K562 (cell line): ENCODE measurements around the gene CKAP5. TPM values are rescaled to one million over a fixed set of nuclear protein-coding genes. Genes with fewer than 3 reads are reported as not detected.

Source experiments
- FOXJ3 ChIP-seq: sonication (generic); formaldehyde crosslinking; IDR thresholded peaks from 2 replicates; pipeline ENCODE4 v1.4.0; 2020; ENCODE audit warnings: mild to moderate bottlenecking, missing genetic modification reagents
- LARP7 ChIP-seq: fragments of 450-650 bp; IDR thresholded peaks from 2 replicates; pipeline ENCODE4 v1.6.1; 2016
- MBD2 ChIP-seq: sonication (generic); IDR thresholded peaks from 2 replicates; pipeline ENCODE4 v1.6.1; 2016; ENCODE audit warnings: low read depth, borderline replicate concordance
- NR2C2 ChIP-seq, 2 experiments: fragments of 200-800 bp in 1 of 2; sonication (Bioruptor generic) in 1 of 2; sonication (generic) in 1 of 2; formaldehyde crosslinking in 1 of 2; IDR thresholded peaks; 2 replicates each; pipeline versions ENCODE4 v1.6.1 to v1.8.0; 2016 to 2022; ENCODE audit warnings: mild to moderate bottlenecking in 1 of 2, missing compliant biosample characterization in 1 of 2, missing genetic modification characterization in 1 of 2, missing genetic modification reagents in 1 of 2
- POLR2B ChIP-seq: fragments of 450-650 bp; IDR thresholded peaks from 2 replicates; pipeline ENCODE4 v1.6.1; 2018; ENCODE audit warnings: low read depth; ENCODE audit not compliant: partially characterized antibody
- PTRF ChIP-seq: fragments of 450-650 bp; IDR thresholded peaks from 2 replicates; pipeline ENCODE4 v1.6.1; 2016; ENCODE audit warnings: mild to moderate bottlenecking, missing genetic modification characterization, missing compliant biosample characterization
- SMAD4 ChIP-seq: fragments of 250-450 bp; sonication (Bioruptor Pico); conservative IDR thresholded peaks from 2 replicates; pipeline ENCODE4 v1.8.0; 2021; ENCODE audit warnings: inconsistent platforms, mild to moderate bottlenecking, moderate library complexity
- SMARCA5 ChIP-seq: fragments of 450-650 bp; IDR thresholded peaks from 2 replicates; pipeline ENCODE4 v1.6.1; 2016
- ZNF174 ChIP-seq: fragments of 250-450 bp; sonication (Bioruptor Pico); IDR thresholded peaks from 2 replicates; pipeline ENCODE4 v1.4.0; 2020; ENCODE audit warnings: mild to moderate bottlenecking
- ZNF717 ChIP-seq: fragments of 250-450 bp; sonication (Bioruptor Pico); IDR thresholded peaks from 2 replicates; pipeline ENCODE4 v1.5.0; 2021
- polyA plus RNA-seq, 8 experiments: library from polyadenylated mRNA; depleted of rRNA in 4 of 8; stranded (reverse) in 5 of 8; unstranded in 3 of 8; fragments of >200 nt; fragmentation: Nextera tagmentation in 2 of 8; fragmentation: Illumina TruSeq in 1 of 8; extraction: Ambion mirVana in 2 of 8; extraction: Trizol in 1 of 8; gene quantifications; 2 replicates each; pipeline versions ENCODE4 v1.2.1 to v1.2.3, GENCODE V29; 2011 to 2014; ENCODE audit warnings: inconsistent platforms in 1 of 8, missing spikeins in 1 of 8
- total RNA-seq, 7 experiments: library from RNA; depleted of rRNA in 6 of 7; stranded (reverse); fragments of >200 nt in 6 of 7; fragmentation: Illumina TruSeq in 2 of 7; extraction: Trizol in 2 of 7; gene quantifications; 2 replicates each; pipeline versions ENCODE4 v1.2.1 to v1.2.3, GENCODE V29; 2011 to 2021; ENCODE audit warnings: low replicate concordance in 1 of 7
- TF ChIP-seq, protein P1 (sequence below): fragments of 200-400 bp; formaldehyde crosslinking; IDR thresholded peaks from 2 replicates; pipeline ENCODE4 v1.6.1; 2017; ENCODE audit warnings: mild to moderate bottlenecking, low read depth, low read length, moderate library complexity
- TF ChIP-seq, protein P2 (sequence below): sonication (generic); formaldehyde crosslinking; IDR thresholded peaks from 2 replicates; pipeline ENCODE4 v1.8.0; 2022; ENCODE audit warnings: missing genetic modification reagents, mild to moderate bottlenecking, moderate library complexity, borderline replicate concordance
- TF ChIP-seq, protein P3 (sequence below): fragments of 250-450 bp; sonication (Bioruptor Pico); IDR thresholded peaks from 2 replicates; pipeline ENCODE4 v1.8.0; 2021; ENCODE audit warnings: borderline replicate concordance, mild to moderate bottlenecking, moderate library complexity; ENCODE audit not compliant: poor library complexity, severe bottlenecking
- TF ChIP-seq, protein P4 (sequence below): fragments of 450-650 bp; IDR thresholded peaks from 2 replicates; pipeline ENCODE4 v1.6.1; 2017; ENCODE audit warnings: antibody characterized with exemption, mild to moderate bottlenecking

The CKAP5 gene
- total and polyA plus RNA-seq, 9 of the 15 experiments (the other 6 are each of a cell fraction or from before 2014, with no cell fraction given) = 60.1 to 239 (median 139) TPM

DNA sequence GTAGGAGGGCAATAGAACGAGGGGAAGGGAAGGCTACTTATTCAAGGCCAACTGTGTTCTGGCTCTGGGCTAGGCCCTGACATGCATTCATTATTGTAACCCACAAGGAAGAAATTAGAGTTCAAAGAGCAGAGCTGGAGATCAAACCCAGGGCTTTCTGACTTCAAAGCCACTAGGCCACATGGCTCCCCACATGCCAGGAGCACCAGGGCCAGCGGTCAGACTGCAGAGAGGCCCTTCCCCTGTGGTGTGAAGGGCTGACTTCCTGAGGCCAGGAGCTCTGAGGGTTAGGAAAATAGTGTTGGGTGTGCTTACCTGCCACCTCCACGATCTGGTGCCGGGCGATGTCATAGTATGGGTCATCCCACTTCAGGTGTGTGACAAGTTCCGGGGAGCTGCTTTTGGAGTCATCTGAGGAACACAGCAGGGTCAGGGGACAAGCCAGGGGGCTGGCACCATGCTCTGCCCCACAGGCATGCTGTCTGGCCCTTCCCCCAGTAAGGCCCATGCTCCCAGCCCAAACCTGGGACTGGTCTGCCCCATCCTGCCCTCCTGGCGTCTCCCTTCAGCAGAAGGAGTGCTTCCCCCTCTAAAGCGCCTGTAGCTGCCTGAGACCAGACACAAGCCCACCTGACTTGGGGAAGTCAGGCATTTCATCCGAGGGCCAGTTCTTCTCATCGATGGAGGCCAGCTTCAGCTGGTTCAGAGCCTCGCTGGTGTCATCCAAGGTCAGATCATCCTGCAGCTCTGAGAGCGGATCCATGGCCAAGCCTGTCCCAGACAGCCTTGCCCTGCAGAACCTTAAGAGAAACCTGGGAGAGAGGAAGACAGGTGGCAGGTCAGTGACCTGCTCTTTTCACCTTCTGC, 150.5 kb downstream of the CKAP5 start (continued):
- TF ChIP-seq, protein P1, sequence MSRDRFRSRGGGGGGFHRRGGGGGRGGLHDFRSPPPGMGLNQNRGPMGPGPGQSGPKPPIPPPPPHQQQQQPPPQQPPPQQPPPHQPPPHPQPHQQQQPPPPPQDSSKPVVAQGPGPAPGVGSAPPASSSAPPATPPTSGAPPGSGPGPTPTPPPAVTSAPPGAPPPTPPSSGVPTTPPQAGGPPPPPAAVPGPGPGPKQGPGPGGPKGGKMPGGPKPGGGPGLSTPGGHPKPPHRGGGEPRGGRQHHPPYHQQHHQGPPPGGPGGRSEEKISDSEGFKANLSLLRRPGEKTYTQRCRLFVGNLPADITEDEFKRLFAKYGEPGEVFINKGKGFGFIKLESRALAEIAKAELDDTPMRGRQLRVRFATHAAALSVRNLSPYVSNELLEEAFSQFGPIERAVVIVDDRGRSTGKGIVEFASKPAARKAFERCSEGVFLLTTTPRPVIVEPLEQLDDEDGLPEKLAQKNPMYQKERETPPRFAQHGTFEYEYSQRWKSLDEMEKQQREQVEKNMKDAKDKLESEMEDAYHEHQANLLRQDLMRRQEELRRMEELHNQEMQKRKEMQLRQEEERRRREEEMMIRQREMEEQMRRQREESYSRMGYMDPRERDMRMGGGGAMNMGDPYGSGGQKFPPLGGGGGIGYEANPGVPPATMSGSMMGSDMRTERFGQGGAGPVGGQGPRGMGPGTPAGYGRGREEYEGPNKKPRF = no peak
- TF ChIP-seq ZNF174 (no peak), SMARCA5 (no peak), MBD2 (no peak), LARP7 (no peak), FOXJ3 (CRISPR knock-in tag) (no peak), NR2C2 (CRISPR knock-in tag; IDR thresholded peaks at IDR 0.05) (no peak), NR2C2 (tag; IDR thresholded peaks at IDR 0.05) (no peak), ZNF717 (CRISPR knock-in tag) (no peak), POLR2B (no peak), SMAD4 (CRISPR knock-in tag) (no peak), PTRF (tag) (no peak)
- TF ChIP-seq, protein P2, sequence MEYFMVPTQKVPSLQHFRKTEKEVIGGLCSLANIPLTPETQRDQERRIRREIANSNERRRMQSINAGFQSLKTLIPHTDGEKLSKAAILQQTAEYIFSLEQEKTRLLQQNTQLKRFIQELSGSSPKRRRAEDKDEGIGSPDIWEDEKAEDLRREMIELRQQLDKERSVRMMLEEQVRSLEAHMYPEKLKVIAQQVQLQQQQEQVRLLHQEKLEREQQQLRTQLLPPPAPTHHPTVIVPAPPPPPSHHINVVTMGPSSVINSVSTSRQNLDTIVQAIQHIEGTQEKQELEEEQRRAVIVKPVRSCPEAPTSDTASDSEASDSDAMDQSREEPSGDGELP (CRISPR knock-in tag) = no peak
- TF ChIP-seq, protein P3, sequence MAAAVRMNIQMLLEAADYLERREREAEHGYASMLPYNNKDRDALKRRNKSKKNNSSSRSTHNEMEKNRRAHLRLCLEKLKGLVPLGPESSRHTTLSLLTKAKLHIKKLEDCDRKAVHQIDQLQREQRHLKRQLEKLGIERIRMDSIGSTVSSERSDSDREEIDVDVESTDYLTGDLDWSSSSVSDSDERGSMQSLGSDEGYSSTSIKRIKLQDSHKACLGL (CRISPR knock-in tag) = no peak
- TF ChIP-seq, protein P4, sequence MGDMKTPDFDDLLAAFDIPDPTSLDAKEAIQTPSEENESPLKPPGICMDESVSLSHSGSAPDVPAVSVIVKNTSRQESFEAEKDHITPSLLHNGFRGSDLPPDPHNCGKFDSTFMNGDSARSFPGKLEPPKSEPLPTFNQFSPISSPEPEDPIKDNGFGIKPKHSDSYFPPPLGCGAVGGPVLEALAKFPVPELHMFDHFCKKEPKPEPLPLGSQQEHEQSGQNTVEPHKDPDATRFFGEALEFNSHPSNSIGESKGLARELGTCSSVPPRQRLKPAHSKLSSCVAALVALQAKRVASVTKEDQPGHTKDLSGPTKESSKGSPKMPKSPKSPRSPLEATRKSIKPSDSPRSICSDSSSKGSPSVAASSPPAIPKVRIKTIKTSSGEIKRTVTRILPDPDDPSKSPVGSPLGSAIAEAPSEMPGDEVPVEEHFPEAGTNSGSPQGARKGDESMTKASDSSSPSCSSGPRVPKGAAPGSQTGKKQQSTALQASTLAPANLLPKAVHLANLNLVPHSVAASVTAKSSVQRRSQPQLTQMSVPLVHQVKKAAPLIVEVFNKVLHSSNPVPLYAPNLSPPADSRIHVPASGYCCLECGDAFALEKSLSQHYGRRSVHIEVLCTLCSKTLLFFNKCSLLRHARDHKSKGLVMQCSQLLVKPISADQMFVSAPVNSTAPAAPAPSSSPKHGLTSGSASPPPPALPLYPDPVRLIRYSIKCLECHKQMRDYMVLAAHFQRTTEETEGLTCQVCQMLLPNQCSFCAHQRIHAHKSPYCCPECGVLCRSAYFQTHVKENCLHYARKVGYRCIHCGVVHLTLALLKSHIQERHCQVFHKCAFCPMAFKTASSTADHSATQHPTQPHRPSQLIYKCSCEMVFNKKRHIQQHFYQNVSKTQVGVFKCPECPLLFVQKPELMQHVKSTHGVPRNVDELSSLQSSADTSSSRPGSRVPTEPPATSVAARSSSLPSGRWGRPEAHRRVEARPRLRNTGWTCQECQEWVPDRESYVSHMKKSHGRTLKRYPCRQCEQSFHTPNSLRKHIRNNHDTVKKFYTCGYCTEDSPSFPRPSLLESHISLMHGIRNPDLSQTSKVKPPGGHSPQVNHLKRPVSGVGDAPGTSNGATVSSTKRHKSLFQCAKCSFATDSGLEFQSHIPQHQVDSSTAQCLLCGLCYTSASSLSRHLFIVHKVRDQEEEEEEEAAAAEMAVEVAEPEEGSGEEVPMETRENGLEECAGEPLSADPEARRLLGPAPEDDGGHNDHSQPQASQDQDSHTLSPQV = no peak
